HG02610 (cell line): ENCODE results near the gene FSTL1.
"Not testable (repeated sequence)": the region's sequence is repeated elsewhere in the genome, so short reads cannot be mapped to it uniquely, and the experiment has no call there.

Source experiments
- ATAC-seq: cut with Tn5 transposase; IDR thresholded peaks from one replicate; pipeline ENCODE4 v1.9.1; 2021; ENCODE audit warnings: mild to moderate bottlenecking, moderate library complexity; ENCODE audit not compliant: unreplicated experiment

The FSTL1 gene

GRCh38 chr3:120418866-120419490, 31.8 kb downstream of the FSTL1 start:
- peak; percentile 59 for ATAC-seq

DNA sequence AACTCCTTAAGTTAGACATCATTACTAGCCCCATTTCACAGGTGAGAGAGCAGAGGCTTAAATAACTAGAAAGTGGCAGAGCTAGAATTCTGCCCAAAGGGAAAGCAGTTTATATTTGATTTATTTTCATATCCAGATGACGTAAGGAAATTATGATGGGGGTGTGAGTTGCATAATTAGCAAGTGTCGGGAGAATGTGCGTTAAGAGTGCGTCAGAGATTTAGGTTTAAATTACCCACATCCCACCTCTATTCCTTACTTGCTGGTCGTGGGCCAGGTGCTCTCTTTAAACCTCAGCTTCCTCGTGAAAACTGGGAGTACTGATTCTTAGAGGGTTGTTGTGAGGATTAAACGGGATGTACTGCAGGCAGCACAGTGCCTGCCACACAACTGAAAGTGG, 32.3 kb downstream of the FSTL1 start:
- ATAC-seq, result no peak

DNA sequence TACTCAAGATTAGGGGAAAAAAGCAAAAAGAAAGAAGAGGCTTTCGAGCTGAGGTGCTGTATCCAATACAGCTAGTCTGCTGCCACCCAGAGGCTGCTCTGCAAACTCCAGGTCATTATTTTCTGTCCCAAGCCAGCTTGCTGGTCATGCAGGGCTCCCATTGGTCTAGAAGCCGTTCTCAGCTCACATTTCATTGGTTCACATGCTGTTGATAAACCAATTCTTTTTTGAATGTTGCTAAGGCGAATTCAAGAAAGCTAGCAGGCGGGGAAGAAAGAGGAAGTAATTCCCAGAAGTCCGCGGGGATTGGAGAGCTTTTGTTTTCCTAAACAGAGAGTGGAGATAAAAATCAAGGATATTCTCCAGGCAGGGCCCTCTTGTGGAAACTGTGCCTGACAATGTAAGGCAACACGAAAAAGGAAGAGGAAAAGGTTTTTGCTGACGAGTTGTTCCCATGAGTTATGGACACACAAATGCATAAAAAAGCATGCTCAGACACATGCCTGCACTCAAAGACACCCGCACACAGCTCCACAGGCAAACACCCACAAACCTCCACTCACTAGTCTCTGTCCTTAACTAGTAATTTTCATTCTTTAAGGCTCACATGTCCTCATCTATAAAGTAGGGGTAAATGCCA, 33.4 kb downstream of the FSTL1 start:
- ATAC-seq, result peak; percentile 100

- ATAC-seq, result peak; percentile 8
Observed at GRCh38 chr3:120416868-120417267, 33.9 kb downstream of the FSTL1 start.

DNA sequence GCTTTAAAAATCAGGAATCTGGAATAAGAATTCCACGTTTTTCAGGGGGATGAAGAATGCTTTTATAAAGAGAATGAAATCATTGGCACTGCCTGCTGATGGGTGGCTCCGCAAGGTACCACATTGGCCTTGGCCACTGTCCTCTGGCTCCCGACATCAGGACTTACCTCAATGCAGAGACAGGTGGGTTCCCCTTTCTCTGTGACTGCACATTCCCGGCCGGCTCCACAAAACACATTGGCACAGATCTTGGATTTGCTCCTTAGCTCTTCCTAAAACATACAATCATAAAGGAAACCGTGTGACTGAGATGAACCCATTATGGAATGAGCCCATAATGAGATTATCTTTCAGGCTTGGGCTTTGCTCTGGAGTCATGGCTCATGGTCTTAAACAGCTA, 35.0 kb downstream of the FSTL1 start:
- ATAC-seq, result no peak

DNA sequence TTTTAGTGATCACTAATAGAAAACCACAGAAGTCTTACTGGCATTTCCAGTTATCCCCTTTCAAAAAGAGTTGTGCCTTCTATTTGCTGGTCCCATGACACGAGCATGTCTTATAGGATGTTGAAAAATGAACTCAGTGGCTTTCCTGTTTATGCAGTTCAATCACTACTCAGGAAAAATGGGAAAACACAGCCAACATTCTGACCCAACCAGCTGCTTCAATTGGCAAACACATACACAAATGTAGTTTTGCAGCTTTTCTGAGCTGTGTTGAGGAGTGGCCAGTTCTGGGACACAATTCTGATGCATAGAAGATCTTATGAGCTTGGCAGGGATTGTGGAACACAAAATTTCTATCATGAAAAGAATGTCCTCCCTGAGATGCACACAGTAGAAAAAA, 40.3 kb downstream of the FSTL1 start:
- no peak for ATAC-seq

GRCh38 chr3:120410116-120410515, 40.7 kb downstream of the FSTL1 start:
- ATAC-seq, result no peak

GRCh38 chr3:120407508-120408287, 43.1 kb downstream of the FSTL1 start:
- no peak for ATAC-seq

DNA sequence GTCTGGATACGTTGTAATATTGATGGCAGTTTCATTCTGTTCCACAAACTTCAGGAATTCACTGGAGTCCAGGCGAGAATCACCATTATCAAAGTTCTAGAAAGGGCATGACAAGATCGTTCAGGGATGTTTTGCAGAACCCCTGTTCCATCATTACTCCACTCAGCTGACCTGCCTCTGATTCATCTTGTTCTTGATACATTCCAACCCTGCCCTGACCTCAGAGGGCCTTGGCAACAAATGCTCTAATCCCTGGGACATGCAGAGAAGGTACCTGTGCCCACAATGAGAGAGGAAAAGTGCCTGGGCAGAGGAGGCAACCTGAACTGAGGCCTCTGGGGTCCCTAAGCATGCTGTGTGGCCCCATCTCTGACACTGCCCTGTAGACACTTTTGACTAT, 45.9 kb downstream of the FSTL1 start:
- ATAC-seq, result no peak

DNA sequence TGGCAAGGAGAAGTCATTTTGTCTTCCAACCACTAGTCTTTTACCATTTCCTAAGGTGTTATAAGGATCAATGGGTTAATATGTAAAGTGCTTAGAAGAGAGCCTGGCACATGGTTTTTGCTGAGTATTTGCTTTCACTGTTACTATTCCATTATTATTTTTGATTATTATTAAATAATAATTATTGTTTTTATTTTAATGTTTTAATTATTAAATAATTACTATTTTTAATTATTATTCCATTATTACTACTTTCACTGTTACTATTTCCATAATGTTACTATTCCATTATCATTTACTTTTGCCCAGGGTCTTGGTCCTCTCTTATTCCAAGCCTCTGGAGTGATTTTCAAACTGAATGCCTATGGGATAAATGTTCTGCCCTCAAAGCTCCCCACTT, 48.5 kb downstream of the FSTL1 start:
- ATAC-seq, result no peak

GRCh38 chr3:120399372-120399771, 51.4 kb downstream of the FSTL1 start:
- ATAC-seq, result peak; percentile 84

- ATAC-seq, result no peak
Observed at GRCh38 chr3:120396469-120396868, 54.3 kb downstream of the FSTL1 start.

DNA sequence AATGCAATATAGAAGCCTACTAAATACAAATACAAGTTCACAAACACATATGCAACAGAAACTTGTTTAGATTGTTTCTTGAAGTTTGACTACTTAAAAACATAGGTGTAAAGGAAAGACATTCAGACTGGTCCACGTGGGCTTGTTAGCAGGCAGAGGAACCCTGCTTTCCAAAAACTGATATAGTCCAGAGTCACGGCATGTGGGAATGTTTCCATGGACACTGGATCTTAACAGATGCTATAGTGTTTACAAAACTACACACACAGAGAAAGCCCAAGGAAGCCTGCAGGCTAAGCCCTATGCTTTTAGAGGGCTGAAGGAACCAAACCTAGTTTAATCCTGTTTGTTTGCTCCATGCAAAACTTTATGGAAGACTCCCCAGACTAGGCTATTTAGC, 56.4 kb downstream of the FSTL1 start:
- no peak for ATAC-seq

GRCh38 chr3:120393761-120394160, 57.0 kb downstream of the FSTL1 start:
- ATAC-seq, result no peak

GRCh38 chr3:120393243-120393642, 57.5 kb downstream of the FSTL1 start:
- ATAC-seq, result no peak

DNA sequence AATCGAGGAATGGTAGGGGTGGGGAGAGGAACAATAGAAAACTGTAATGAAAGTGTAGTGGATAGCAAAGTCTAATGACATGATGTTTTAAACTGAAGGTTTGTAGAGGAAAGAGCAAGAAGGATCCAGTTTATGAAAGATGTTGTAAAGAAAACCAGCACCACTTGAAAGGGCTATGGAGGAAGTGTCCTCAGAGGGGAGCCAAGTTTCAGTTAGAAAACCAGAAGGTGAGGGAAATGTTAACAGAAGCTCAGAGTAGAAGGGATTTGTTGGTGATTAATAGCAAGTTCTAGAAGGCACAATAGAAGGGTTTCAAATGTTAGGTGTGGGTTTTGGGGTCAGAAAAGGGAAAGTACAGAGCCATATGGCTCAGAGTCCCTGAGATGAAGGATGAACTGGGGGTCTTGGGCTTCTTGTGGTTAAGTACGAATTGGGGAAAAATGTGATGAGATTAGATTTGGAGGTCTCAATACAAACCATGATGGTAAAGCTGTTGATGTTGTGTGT, 67.8 kb downstream of the FSTL1 start:
- peak; percentile 55 for ATAC-seq

DNA sequence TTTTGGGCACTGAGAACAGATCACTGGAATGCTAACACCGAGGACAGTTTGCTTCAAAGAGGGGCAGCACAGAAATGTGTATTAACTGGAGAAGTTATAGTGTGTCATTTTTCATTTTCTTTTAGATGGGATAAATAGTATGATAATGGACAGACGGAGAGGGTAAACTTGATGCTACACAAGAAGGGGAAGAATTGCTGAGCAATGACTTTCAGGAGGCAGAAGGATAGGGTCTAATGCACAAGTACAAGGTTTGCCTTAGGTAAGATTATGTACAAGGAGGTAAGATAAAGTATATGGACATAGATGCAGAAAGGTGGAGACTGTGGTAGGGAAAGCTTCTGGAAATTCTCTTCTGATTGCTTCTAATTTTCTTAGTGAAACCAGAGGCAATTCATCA, 69.3 kb downstream of the FSTL1 start:
- ATAC-seq, result no peak

GRCh38 chr3:120377948-120378347, 72.8 kb downstream of the FSTL1 start:
- ATAC-seq, result not testable (repeated sequence)

- ATAC-seq, result peak; percentile 71
Observed at GRCh38 chr3:120370463-120370862, 80.3 kb downstream of the FSTL1 start.

DNA sequence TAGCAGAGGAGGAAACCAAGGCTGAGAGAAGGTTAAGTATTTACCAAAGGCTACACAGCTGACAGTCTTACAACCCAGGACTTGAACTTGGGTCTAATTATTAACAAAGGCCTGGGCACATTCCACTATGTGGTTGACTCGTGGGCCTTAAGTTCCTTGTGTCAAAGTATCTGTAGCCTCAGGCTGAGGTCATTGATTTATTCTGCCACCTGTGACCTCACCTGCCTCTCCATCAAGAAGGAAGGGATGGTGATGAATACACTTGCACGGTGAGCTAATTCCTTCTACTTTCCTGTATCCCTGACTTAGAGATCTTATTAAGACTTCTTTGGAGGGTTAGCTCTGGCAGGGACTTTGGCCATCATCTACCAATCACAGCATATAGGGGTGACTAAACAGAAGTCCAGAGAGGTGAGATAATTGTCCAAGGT, 81.7 kb downstream of the FSTL1 start:
- no peak for ATAC-seq

- ATAC-seq, result no peak
Observed at GRCh38 chr3:120368172-120368571, 82.6 kb downstream of the FSTL1 start.

DNA sequence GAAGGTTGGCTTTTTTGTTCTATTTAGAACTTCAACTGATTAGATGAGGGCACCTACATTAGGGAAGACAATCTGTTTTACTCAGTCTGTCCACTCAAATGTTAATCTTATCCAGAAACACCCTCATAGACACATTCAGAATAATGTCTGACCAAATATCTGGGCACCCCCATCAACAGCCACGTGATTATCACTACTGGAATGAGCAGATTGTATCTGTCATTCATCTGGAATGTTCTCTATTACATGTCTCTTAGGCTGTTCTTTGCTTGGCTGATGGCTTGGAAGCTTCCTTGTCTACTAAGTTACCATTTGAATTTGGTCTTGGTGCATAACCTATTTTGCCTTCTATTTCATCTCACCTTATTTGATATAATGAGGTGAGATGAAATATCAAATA, 86.0 kb downstream of the FSTL1 start:
- no peak for ATAC-seq
